ENCODE results near the gene RNH1.

Gene RNH1

GRCh38 chr11:536841-537621 lies 30.0 kb upstream of the RNH1 start, which contains the start of gene LRRC56:
TSS of gene LRRC56 (plus strand) at chr11:537527. CDS start at chr11:540685, 3,158 bp downstream.
- DNase-seq, result peak; percentile 95

- DNase-seq, result peak; percentile 98
These were observed 28.7 kb upstream of the RNH1 start, which contains the start of gene HRAS for GRCh38 chr11:535519-536454. TSS of gene HRAS (minus strand) at chr11:535576.

- DNase-seq, result no peak
These were observed 28.1 kb upstream of the RNH1 start for GRCh38 chr11:535210-535518.

GRCh38 chr11:534396-535209 lies 27.6 kb upstream of the RNH1 start:
- DNase-seq, result peak; percentile 62

- no peak for DNase-seq
These were observed 26.7 kb upstream of the RNH1 start for GRCh38 chr11:533586-534395.

- no peak for DNase-seq
These were observed 26.0 kb upstream of the RNH1 start for GRCh38 chr11:532986-533585.

- no peak for DNase-seq
These were observed 25.5 kb upstream of the RNH1 start for GRCh38 chr11:532527-532985.

- no peak for DNase-seq
These were observed 25.0 kb upstream of the RNH1 start for GRCh38 chr11:531919-532526.

- DNase-seq, result no peak
These were observed 24.2 kb upstream of the RNH1 start for GRCh38 chr11:530960-531831.

- DNase-seq, result no peak
These were observed 22.8 kb upstream of the RNH1 start for GRCh38 chr11:529728-530411.

- DNase-seq, result no peak
These were observed 22.0 kb upstream of the RNH1 start for GRCh38 chr11:528815-529727.

GRCh38 chr11:528166-528814 lies 21.2 kb upstream of the RNH1 start:
- DNase-seq, result no peak

GRCh38 chr11:526192-526591 lies 19.1 kb upstream of the RNH1 start:
- DNase-seq, result no peak

GRCh38 chr11:521177-521688 lies 14.2 kb upstream of the RNH1 start:
- no peak for DNase-seq

- DNase-seq, result peak; percentile 31
These were observed 13.6 kb upstream of the RNH1 start for GRCh38 chr11:520428-521176.

- peak; percentile 95 for DNase-seq
These were observed 11.6 kb upstream of the RNH1 start for GRCh38 chr11:518463-519202.
